HFF-Myc (cell line): ENCODE results near the gene MAST4.

Experiments used
- DNase-seq: peaks from one replicate; pipeline ENCODE4 v3.0.0-alpha.2; 2011; ENCODE audit warnings: low read depth; ENCODE audit errors: extremely low read depth
- H3K4me3 ChIP-seq: replicated peaks from 2 replicates; pipeline ENCODE4 v1.5.1; 2011; ENCODE audit warnings: low read depth, mild to moderate bottlenecking, control low read depth, low read length
- CTCF ChIP-seq: IDR thresholded peaks from 2 replicates; pipeline ENCODE4 v1.5.1; 2012; ENCODE audit warnings: mild to moderate bottlenecking, low read depth, low read length, control low read depth; ENCODE audit errors: missing control alignments

Gene MAST4

GRCh38 chr5:67037171-67037570 is 441.0 kb downstream of the MAST4 start:
- no peak for DNase-seq
- TF ChIP-seq CTCF, result no peak
- H3K4me3 ChIP-seq, result no peak overlapping the region

GRCh38 chr5:67038817-67039603 is 442.8 kb downstream of the MAST4 start:
- TF ChIP-seq CTCF, result no peak
- H3K4me3 ChIP-seq, result no peak overlapping the region
- DNase-seq, result no peak

GRCh38 chr5:67042176-67043003 is 446.2 kb downstream of the MAST4 start:
- peak; percentile 2 for TF ChIP-seq CTCF
- no peak overlapping the region for H3K4me3 ChIP-seq
- DNase-seq, result no peak

GRCh38 chr5:67043796-67044511 is 447.8 kb downstream of the MAST4 start:
- DNase-seq, result no peak
- no peak for TF ChIP-seq CTCF
- no peak overlapping the region for H3K4me3 ChIP-seq

GRCh38 chr5:67045816-67046740 is 449.9 kb downstream of the MAST4 start:
- DNase-seq, result no peak
- H3K4me3 ChIP-seq, result no peak overlapping the region
- no peak for TF ChIP-seq CTCF

GRCh38 chr5:67047160-67047559 is 451.0 kb downstream of the MAST4 start:
- TF ChIP-seq CTCF, result no peak
- no peak for DNase-seq

More at GRCh38 chr5:67047160-67047559, 451.0 kb downstream of the MAST4 start:
- no peak overlapping the region for H3K4me3 ChIP-seq
